ENCODE results near the gene PNO1.
"Not testable (repeated sequence)": the region's sequence is repeated elsewhere in the genome, so short reads cannot be mapped to it uniquely, and the experiment has no call there.

The PNO1 gene

DNA sequence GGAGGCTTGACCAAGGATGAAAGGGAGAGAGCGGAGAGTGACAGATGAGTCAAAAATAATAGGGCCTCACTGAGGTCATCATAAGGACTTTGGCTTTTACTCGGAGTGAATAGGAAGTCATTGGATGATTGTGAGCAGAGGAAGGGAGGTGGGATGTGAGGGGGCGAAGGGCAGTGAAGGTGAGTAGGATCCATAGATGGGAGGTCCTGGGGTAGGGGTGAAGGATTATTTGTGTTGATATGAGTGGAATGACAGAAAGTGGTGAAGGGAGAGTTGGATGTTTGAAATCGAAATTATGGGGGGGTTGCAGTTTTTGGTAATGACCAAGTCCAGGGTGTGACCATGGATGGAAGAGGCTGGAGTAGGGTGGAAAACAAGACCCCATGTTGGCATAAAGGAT lies 14.0 kb downstream of the PNO1 start:
- TF ChIP-seq, protein P1, sequence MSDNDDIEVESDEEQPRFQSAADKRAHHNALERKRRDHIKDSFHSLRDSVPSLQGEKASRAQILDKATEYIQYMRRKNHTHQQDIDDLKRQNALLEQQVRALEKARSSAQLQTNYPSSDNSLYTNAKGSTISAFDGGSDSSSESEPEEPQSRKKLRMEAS (IDR thresholded peaks at IDR 0.05; ENCODE audit: low read depth, low read length) = no peak
- TF ChIP-seq POLR2A (IDR thresholded peaks at IDR 0.05; ENCODE audit: extremely low read depth, insufficient read length) (no peak), MYC (IDR thresholded peaks at IDR 0.05; ENCODE audit: low read depth, low read length) (no peak)
- TF ChIP-seq, protein P2, sequence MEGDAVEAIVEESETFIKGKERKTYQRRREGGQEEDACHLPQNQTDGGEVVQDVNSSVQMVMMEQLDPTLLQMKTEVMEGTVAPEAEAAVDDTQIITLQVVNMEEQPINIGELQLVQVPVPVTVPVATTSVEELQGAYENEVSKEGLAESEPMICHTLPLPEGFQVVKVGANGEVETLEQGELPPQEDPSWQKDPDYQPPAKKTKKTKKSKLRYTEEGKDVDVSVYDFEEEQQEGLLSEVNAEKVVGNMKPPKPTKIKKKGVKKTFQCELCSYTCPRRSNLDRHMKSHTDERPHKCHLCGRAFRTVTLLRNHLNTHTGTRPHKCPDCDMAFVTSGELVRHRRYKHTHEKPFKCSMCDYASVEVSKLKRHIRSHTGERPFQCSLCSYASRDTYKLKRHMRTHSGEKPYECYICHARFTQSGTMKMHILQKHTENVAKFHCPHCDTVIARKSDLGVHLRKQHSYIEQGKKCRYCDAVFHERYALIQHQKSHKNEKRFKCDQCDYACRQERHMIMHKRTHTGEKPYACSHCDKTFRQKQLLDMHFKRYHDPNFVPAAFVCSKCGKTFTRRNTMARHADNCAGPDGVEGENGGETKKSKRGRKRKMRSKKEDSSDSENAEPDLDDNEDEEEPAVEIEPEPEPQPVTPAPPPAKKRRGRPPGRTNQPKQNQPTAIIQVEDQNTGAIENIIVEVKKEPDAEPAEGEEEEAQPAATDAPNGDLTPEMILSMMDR (IDR thresholded peaks at IDR 0.05; ENCODE audit: low read depth, low read length) = no peak
- DNase-seq (ENCODE audit: low read depth) = no peak
- no peak overlapping the region for H3K4me3 ChIP-seq (ENCODE audit: low read depth, low read length)

DNA sequence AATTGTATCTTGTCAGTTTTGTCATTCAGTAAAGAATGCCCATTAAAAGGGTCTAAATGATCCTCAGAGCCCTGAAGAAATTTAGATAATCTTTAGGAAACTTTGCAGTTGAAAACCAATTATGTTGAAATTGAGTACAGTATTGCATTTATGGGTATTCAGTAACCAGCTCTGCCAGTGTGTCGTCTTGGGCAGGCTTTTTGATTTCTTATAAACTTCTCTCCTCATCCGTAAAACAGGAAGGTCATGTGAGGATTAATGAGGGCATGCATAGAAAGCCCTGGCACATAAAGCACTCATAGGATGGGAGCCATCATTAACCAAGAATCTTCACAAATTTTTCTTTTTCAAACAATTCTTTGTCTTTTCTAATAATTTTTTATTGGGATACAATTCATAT lies 14.8 kb downstream of the PNO1 start:
- peak; percentile 46 for DNase-seq (ENCODE audit: low read depth)
- TF ChIP-seq, protein P1 (IDR thresholded peaks at IDR 0.05; ENCODE audit: low read depth, low read length) = no peak
- no peak for TF ChIP-seq MYC (IDR thresholded peaks at IDR 0.05; ENCODE audit: low read depth, low read length)
- TF ChIP-seq POLR2A (IDR thresholded peaks at IDR 0.05; ENCODE audit: extremely low read depth, insufficient read length) = no peak
- TF ChIP-seq, protein P2 (IDR thresholded peaks at IDR 0.05; ENCODE audit: low read depth, low read length) = no peak
- no peak overlapping the region for H3K4me3 ChIP-seq (ENCODE audit: low read depth, low read length)

DNA sequence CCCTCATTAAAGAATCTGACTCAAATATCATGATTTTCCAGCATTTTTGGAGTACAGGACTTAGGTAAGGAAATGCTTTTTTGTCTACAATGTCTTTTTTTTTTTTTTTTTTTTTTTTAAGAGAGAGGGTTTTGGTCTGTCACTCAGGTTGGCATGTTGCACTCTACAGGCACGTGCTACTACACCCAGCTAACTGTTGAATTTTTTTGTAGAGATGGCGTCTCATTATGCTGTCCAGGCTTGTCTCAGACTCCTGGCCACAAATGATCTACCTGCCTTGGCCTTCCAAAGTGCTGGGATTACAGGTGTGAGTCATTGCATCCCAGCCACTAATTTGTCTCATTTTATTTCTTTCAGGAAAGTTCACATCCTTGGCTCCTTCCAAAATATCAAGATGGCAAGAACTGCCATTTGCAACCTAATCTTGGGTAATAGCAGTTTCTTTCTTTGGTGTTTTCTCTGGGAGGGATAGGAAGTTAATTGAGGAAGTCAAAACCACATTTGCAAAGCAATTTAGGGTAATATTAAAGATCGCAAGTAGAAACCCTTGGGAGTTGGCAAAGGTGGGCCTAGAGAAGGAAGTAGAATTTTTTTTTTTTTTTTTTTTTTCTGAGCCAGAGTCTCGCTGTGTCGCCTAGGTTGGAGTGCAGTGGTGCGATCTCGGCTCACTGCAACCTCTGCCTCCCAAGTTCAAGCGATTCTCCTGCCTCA lies 15.5 kb downstream of the PNO1 start:
- TF ChIP-seq, protein P1 (IDR thresholded peaks at IDR 0.05; ENCODE audit: low read depth, low read length) = 0 out of 2 replicates have a peak, but pooled peaks have one; percentile 5
- TF ChIP-seq POLR2A (IDR thresholded peaks at IDR 0.05; ENCODE audit: extremely low read depth, insufficient read length) = no peak
- DNase-seq (ENCODE audit: low read depth) = peak; percentile 90
- no peak overlapping the region for H3K4me3 ChIP-seq (ENCODE audit: low read depth, low read length)

DNA sequence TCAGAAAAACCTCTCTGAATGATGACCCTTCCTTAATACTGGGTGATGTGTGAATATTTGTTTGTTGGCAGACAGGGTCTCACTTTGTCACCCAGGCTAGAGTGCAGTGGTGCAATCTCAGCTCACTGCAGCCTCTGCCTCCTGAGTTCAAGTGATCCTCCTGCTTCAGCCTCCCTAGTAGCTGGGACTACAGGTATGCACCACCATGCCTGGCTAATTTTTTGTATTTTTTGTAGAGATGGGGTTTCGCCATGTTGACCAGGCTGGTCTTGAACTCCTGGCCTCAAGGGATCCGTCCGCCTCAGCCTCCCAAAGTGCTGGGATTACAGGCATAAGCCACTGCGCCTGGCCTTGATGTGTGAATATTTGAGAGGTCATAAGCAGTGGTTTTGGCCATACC lies 17.5 kb downstream of the PNO1 start:
- not testable (repeated sequence) for H3K4me3 ChIP-seq (ENCODE audit: low read depth, low read length); DNase-seq (ENCODE audit: low read depth)

DNA sequence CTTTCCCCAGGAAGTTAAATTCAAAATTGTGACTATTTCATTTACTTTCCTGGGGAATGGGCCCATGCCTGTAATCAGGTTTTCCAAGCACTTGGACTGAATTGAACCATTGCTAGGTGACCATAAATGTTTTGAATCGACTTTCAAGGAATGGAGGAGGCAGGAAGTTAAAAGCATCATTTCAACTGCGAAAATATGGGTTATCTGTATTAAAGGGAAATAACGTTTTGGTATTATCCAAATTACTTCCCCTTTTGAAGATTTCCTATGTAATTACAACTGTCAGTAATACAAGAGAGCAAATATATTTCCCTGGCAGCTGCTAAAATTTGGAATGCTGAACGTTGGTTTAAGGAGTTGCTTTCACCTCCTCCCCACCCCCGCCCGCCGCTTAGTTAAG lies 19.0 kb downstream of the PNO1 start:
- TF ChIP-seq POLR2A (IDR thresholded peaks at IDR 0.05; ENCODE audit: extremely low read depth, insufficient read length) = no peak
- no peak for TF ChIP-seq MYC (IDR thresholded peaks at IDR 0.05; ENCODE audit: low read depth, low read length)
- TF ChIP-seq, protein P1 (IDR thresholded peaks at IDR 0.05; ENCODE audit: low read depth, low read length) = no peak
- TF ChIP-seq, protein P2 (IDR thresholded peaks at IDR 0.05; ENCODE audit: low read depth, low read length) = no peak
- no peak for DNase-seq (ENCODE audit: low read depth)

DNA sequence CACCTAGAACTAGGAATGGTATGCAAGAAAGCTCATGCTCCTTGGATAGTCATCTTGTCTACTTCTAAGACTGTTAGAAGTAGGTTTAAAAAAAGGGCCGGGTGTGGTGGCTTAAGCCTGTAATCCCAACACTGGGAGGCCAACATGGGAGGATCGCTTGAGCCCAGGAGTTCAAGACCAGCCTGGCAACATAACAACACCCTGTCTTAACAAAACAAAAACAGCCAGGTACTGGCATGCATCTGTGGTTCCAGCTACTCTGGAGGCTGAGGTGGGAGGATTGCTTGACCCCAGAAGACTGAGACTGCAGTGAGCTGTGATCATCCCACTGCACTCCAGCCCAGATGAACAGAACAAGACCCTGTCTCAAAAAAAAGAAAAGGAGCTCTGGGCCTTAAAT lies 19.9 kb downstream of the PNO1 start:
- TF ChIP-seq, protein P1 (IDR thresholded peaks at IDR 0.05; ENCODE audit: low read depth, low read length) = no peak
- TF ChIP-seq, protein P2 (IDR thresholded peaks at IDR 0.05; ENCODE audit: low read depth, low read length) = no peak
- TF ChIP-seq MYC (IDR thresholded peaks at IDR 0.05; ENCODE audit: low read depth, low read length) (no peak), POLR2A (IDR thresholded peaks at IDR 0.05; ENCODE audit: extremely low read depth, insufficient read length) (no peak)
- no peak for DNase-seq (ENCODE audit: low read depth)
- H3K4me3 ChIP-seq (ENCODE audit: low read depth, low read length) = no peak overlapping the region

More for the DNA sequence above, 19.0 kb downstream of the PNO1 start:
- no peak overlapping the region for H3K4me3 ChIP-seq (ENCODE audit: low read depth, low read length)

Measured in NB4 (cell line).